Activated naive CD4-positive, alpha-beta T cell treated with anti-CD3 and anti-CD28 coated beads, Interleukin-2, amount 50 U/mL, for 72 hours (primary cell): Measurements from ENCODE around the gene IQCN. TPM values are rescaled to one million over a fixed set of nuclear protein-coding genes. Genes with fewer than 3 reads are reported as not detected.

Experiments
- ATAC-seq, 2 donors: fragments of 150-1000 bp; cut with Tn5 transposase; 2 replicates each; pipeline ENCODE4 v1.10.0; 2021; ENCODE audit warnings: mild to moderate bottlenecking in 2 of 2, moderate library complexity in 2 of 2
- DNase-seq, 2 donors: peaks; one replicate each; pipeline ENCODE4 v3.0.0; 2021 to 2022; ENCODE audit warnings: low spot score in 2 of 2
- H3K27ac Mint-ChIP-seq, 2 donors: one replicate each; pipeline ENCODE4 v1.8.0; 2022; ENCODE audit warnings: mild to moderate bottlenecking in 2 of 2, mixed read lengths in 2 of 2
- H3K36me3 Mint-ChIP-seq, 2 donors: one replicate each; pipeline ENCODE4 v1.8.0; 2022; ENCODE audit warnings: mixed read lengths in 2 of 2
- H3K9me3 Mint-ChIP-seq, 2 donors: one replicate each; pipeline ENCODE4 v1.8.0; 2022; ENCODE audit warnings: mixed read lengths in 2 of 2
- total RNA-seq, 2 donors: library from RNA; stranded (reverse); gene quantifications; one replicate each; pipeline ENCODE4 v1.2.3, GENCODE V29; 2022

Gene IQCN
- total RNA-seq, 2 donors from 2014 or later = 0.45 to 1.5 TPM

GRCh38 chr19:18292810-18293641, 18.8 kb upstream of the IQCN start:
- H3K9me3 Mint-ChIP-seq = peaks cover 7 to 11% of the 10 kb centered on the region in 2 donors
- DNase-seq = peak; percentile 58 to 83
- peak overlapping the region; percentile 84 to 98 for H3K27ac Mint-ChIP-seq
- ATAC-seq = peak; percentile 18 to 46
- H3K36me3 Mint-ChIP-seq = peaks cover 11 to 12% of the 10 kb centered on the region in 2 donors

- H3K9me3 Mint-ChIP-seq = peaks cover 7 to 11% of the 10 kb centered on the region in 2 donors
- H3K27ac Mint-ChIP-seq = peak overlapping the region in 1 of 2 donors; percentile 98
- DNase-seq = peak; percentile 27 to 77
- no peak for ATAC-seq
- peaks cover 11 to 12% of the 10 kb centered on the region in 2 donors for H3K36me3 Mint-ChIP-seq
Measured at GRCh38 chr19:18292462-18292809, 18.2 kb upstream of the IQCN start.

- Mint-ChIP-seq H3K27ac (peak overlapping the region; percentile 97 to 98), H3K9me3 (peaks cover 7 to 11% of the 10 kb centered on the region in 2 donors), H3K36me3 (peaks cover 11 to 12% of the 10 kb centered on the region in 2 donors)
- ATAC-seq (peak; percentile 10 to 46), DNase-seq (peak; percentile 79 to 88)
Measured at GRCh38 chr19:18291590-18292461, 17.6 kb upstream of the IQCN start.

GRCh38 chr19:18291019-18291524, 16.8 kb upstream of the IQCN start:
- H3K27ac Mint-ChIP-seq = peak overlapping the region; percentile 94 to 98
- ATAC-seq = no peak

GRCh38 chr19:18290302-18291018, 16.2 kb upstream of the IQCN start:
- ATAC-seq = peak; percentile 75 to 77
- H3K9me3 Mint-ChIP-seq = no peaks in the 10 kb centered on the region
- DNase-seq = peak; percentile 87 to 98
- H3K36me3 Mint-ChIP-seq = peaks cover 5 to 12% of the 10 kb centered on the region in 2 donors
- H3K27ac Mint-ChIP-seq = peak overlapping the region; percentile 94 to 98

More at GRCh38 chr19:18291019-18291524, 16.8 kb upstream of the IQCN start:
- Mint-ChIP-seq H3K9me3 (peaks cover 3 to 5% of the 10 kb centered on the region in 2 donors), H3K36me3 (peaks cover 9 to 12% of the 10 kb centered on the region in 2 donors)
- no peak for DNase-seq

GRCh38 chr19:18289471-18290301, 15.4 kb upstream of the IQCN start:
- DNase-seq (no peak), ATAC-seq (no peak)
- no peaks in the 10 kb centered on the region for H3K9me3 Mint-ChIP-seq
- H3K27ac Mint-ChIP-seq = peak overlapping the region; percentile 84 to 98
- H3K36me3 Mint-ChIP-seq = peaks cover 5 to 8% of the 10 kb centered on the region in 2 donors

GRCh38 chr19:18287836-18288772, 13.9 kb upstream of the IQCN start:
- H3K36me3 Mint-ChIP-seq = peaks cover 4 to 5% of the 10 kb centered on the region in 2 donors
- DNase-seq (no peak), ATAC-seq (no peak)
- H3K27ac Mint-ChIP-seq = no peak overlapping the region
- H3K9me3 Mint-ChIP-seq = no peaks in the 10 kb centered on the region

GRCh38 chr19:18286973-18287635, 12.9 kb upstream of the IQCN start:
- ATAC-seq = no peak
- Mint-ChIP-seq H3K36me3 (peaks cover 0 to 5% of the 10 kb centered on the region in 2 donors), H3K27ac (peak overlapping the region in 1 of 2 donors; percentile 89), H3K9me3 (no peaks in the 10 kb centered on the region)
- DNase-seq = no peak

- H3K9me3 Mint-ChIP-seq = no peaks in the 10 kb centered on the region
- H3K36me3 Mint-ChIP-seq = peaks cover 6 to 8% of the 10 kb centered on the region in 2 donors
- DNase-seq (peak in 1 of 2 donors; percentile 54), ATAC-seq (no peak)
- H3K27ac Mint-ChIP-seq = peak overlapping the region; percentile 89 to 92
Measured at GRCh38 chr19:18284712-18285360, 10.6 kb upstream of the IQCN start.

GRCh38 chr19:18283338-18283737, 9.1 kb upstream of the IQCN start:
- H3K9me3 Mint-ChIP-seq = no peaks in the 10 kb centered on the region
- DNase-seq (no peak), ATAC-seq (no peak)
- peak overlapping the region; percentile 92 to 95 for H3K27ac Mint-ChIP-seq
- H3K36me3 Mint-ChIP-seq = peaks cover 21 to 23% of the 10 kb centered on the region in 2 donors

- H3K9me3 Mint-ChIP-seq = no peaks in the 10 kb centered on the region
- DNase-seq (no peak), ATAC-seq (no peak)
- peak overlapping the region; percentile 92 to 95 for H3K27ac Mint-ChIP-seq
- H3K36me3 Mint-ChIP-seq = peaks cover 24 to 26% of the 10 kb centered on the region in 2 donors
Measured at GRCh38 chr19:18282788-18283141, 8.5 kb upstream of the IQCN start.

- peaks cover 24 to 26% of the 10 kb centered on the region in 2 donors for H3K36me3 Mint-ChIP-seq
- H3K27ac Mint-ChIP-seq = peak overlapping the region; percentile 92 to 95
- ATAC-seq = peak in 1 of 2 donors; percentile 2
- no peaks in the 10 kb centered on the region for H3K9me3 Mint-ChIP-seq
- DNase-seq = no peak
Measured at GRCh38 chr19:18282021-18282787, 8.0 kb upstream of the IQCN start.
